RCC 7860 (cell line): ENCODE measurements around the gene MLXIP.
"Not testable (repeated sequence)": the region's sequence is repeated elsewhere in the genome, so short reads cannot be mapped to it uniquely, and the experiment has no call there.

Experiments
- DNase-seq: peaks from one replicate; pipeline ENCODE4 v3.0.0-alpha.2; 2015; ENCODE audit warnings: low spot score
- FAIRE-seq: peaks from 2 replicates; lab custom pipeline; 2012; peaks lifted over from hg19 to GRCh38; lab: Jason Lieb, UNC

Gene MLXIP, protein sequence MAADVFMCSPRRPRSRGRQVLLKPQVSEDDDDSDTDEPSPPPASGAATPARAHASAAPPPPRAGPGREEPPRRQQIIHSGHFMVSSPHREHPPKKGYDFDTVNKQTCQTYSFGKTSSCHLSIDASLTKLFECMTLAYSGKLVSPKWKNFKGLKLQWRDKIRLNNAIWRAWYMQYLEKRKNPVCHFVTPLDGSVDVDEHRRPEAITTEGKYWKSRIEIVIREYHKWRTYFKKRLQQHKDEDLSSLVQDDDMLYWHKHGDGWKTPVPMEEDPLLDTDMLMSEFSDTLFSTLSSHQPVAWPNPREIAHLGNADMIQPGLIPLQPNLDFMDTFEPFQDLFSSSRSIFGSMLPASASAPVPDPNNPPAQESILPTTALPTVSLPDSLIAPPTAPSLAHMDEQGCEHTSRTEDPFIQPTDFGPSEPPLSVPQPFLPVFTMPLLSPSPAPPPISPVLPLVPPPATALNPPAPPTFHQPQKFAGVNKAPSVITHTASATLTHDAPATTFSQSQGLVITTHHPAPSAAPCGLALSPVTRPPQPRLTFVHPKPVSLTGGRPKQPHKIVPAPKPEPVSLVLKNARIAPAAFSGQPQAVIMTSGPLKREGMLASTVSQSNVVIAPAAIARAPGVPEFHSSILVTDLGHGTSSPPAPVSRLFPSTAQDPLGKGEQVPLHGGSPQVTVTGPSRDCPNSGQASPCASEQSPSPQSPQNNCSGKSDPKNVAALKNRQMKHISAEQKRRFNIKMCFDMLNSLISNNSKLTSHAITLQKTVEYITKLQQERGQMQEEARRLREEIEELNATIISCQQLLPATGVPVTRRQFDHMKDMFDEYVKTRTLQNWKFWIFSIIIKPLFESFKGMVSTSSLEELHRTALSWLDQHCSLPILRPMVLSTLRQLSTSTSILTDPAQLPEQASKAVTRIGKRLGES

DNA sequence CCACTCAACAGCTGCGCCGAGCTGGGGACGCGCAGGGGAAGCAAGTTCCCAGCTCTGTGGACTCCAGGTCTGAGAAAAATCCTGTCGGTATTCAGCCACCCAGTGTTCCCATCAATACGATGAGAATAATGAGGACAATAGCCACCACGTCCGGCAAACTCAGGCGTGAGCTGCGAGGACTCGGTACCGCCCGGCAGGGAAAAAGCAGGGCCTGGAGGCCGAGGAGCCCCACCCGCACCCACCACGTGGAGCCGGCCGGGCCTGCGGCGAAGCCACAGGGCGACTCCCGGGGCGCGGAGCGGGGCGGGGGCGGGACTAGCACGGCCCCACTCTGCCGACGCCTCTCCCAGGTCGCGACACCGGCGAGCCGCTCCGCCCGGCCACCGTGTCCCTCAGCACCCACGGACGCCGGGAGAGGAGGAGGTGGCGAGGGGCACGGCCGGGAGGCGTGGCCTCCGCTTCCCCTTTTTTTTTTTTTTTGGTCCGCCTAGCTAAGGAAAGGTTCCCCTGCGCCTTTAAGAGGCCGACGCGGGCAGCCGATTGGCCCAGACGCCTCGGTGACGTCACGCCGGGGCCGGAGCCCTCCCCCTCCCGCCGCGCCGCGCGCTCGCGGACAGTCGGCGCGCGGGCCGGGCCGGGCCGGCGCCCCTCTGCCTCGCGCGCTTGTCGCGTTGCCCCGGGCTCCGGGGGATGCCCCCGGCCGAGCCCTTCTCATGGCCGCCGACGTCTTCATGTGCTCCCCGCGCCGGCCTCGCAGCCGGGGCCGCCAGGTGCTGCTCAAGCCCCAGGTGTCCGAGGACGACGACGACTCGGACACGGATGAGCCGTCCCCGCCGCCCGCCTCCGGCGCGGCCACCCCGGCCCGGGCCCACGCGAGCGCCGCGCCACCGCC, at the start of gene MLXIP:
TSS of gene MLXIP (plus strand) at position 616 of the 892 bp plus-strand sequence. CDS start at position 714, 98 bp downstream.
- no peak for FAIRE-seq
- peak; percentile 85 for DNase-seq

DNA sequence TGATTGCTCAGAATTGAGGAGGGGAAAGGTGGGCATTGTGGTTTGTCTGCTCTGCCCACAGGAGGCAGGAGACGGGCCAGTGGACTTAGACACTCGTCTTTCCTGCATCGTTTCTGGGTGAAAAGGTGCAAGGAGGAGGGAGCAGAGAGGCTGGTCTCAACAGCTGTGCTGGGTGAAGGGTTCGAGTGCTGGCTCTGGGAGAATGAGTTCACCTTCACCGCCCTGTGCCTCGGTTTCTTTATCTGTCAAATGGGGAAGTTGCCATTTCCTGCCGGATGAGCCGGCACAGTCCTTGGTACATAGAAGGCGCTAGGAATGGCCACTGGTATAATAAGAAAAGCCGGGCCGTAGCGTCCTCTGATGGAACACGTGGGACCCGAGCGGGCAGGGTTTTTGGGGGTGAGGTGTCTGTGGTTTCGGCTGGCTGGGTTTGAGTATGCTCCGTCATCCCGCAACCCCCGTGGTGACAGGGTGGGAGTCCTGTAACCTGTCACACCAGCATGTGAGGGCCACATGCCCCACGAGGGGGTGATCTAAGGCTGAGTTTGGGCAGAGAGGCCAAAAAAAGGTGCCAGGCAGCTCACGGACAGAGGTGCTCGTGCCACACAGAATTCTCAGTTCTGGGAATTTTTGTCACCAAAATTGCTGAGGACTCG, 49.5 kb upstream of the MLXIP start:
- DNase-seq (no peak), FAIRE-seq (no peak)

DNA sequence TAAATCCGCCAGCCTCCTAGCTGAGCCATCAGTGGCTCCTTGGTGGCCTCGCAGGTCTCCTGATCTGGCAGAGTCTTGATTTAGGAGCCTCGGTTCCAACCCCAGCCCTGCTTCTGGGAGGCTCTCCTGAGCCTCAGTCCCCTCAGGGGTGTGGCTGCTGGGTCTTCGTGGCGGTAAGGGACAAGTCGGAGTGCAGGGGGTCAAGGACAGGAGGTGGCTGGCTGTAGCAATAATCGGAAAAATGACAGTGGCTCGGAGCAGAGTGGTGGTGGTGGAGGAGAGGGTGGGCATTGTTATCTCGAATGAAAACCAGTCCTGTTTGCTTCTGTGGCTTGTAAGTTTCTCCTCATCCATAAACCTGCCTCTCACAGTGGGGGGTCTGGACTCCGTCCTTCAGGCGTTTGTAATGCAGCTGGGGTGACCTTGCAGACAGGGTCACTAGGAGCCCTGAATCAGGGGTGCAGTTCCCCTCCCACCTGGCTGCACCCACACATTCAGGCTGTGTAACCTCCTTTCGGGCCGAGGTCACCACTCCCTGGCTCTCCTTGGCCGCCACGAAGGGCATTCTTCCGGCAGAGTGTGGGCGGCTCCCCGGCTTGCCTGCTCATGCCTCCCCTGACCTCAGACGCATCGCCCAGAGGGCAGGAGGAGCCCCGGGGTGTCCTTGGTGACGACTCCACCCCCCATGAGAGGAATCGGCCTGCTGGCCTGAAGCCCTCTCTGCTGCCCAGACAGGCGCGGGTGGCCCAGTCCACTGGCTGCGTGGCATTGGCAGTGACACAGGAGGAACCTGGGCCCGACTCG, 48.7 kb upstream of the MLXIP start:
- DNase-seq (no peak), FAIRE-seq (no peak)

DNA sequence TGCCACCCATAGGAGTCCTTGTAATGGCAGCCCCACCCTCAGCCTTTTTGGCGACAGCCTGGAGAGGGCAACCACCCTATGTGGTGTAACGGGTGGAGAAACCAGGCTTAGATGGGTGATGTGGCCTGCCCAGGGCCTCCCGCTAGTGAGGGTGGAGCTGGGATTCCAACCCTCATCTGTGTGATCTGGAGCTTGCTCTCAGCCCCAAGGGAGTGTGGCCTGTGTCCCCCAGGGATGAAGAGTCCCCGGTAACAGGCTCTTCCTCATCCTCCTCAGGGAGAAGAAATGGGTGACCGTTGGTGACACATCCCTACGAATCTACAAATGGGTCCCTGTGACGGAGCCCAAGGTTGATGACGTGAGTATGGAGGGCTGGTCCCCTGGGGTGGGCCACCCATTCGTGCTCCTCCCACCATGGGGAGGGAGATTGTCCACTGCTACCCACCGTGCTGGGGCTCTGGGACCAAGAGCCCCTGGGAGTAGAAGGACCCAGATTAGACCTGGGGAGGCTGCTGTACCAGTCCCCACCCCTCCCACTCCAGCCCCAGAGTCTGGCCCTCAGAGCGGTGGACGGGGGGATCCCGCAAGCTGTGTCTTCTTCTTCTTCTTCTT, 48.0 kb upstream of the MLXIP start:
- FAIRE-seq: no peak
- DNase-seq: no peak

DNA sequence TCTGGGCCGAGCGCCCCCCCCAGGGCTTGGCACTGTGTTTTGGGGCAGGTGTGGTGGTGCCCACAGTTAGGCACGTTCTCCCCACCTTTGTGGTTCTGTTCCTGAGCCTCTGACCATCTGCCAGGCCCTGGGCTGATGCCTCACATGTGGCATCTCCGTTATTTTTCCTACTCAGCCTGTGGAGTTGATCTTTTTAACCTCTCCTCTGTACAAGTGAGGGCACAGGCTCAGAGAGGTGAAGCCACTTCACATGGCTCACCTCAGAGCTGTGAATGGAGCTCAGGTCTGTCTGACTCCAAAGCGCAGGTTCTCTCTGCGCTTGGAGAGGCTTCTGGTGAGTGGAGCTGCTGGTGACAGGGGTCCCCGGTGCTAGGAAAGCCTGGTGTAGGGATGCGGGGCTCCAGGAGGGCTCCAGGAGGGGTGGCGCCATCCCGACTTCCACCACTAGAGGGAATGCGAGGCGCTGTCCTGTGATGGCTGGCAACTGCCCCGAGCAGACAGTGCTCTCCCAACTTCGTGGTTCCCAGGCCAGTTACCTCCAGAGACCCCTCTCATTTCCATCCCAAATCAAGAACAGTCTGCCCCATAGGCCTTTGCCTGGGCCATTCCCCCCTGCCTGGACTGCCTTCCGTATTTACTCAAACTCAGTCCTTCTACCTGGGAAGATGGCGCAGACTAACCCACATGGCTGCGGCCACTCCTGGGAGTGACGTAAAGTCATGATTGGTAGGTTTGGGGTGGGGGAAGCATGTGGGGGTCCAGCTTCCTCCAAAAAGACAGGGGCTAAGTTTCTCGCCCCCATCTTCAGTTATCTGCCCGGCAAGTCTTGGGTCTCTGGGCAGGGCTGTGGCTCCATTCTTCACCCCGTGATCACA, 47.0 kb upstream of the MLXIP start:
- FAIRE-seq (no peak), DNase-seq (no peak)

DNA sequence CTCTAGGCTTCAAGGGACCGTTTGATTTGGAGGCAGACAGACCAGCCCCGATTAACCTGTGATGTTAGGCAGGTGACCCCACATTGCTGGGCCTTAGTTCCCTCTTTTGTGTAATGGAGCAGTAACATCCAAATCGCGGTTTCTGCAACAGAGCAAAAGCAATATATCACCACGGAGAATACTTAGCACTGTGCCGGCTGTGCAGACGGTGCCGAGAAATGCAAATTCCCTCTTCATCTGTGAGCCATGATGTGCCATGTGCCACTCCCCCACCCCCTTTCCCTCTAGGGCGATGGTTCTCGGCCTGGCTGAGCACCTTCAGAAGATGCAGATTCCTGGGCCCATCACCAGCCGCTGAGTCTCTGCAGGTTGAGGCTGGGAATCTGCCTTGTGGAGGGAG, 46.0 kb upstream of the MLXIP start:
- FAIRE-seq (no peak), DNase-seq (no peak)

DNA sequence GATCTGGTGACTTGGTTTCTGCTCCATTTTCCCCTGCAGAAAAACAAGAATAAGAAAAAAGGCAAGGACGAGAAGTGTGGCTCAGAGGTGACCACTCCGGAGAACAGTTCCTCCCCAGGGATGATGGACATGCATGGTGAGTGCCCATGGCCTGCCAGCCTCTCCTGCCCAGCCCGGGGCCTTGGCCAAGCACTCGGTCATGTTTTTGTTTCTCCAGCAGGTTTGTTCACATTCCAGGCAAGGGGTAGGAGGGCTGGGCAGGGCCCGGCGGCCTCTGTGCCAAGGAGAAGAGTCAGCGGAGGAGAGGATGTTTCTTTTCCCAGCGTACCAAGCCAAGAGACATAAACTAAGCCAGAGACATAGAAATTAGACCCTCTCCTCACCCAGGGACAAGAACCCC, 43.3 kb upstream of the MLXIP start:
- FAIRE-seq: no peak
- no peak for DNase-seq

DNA sequence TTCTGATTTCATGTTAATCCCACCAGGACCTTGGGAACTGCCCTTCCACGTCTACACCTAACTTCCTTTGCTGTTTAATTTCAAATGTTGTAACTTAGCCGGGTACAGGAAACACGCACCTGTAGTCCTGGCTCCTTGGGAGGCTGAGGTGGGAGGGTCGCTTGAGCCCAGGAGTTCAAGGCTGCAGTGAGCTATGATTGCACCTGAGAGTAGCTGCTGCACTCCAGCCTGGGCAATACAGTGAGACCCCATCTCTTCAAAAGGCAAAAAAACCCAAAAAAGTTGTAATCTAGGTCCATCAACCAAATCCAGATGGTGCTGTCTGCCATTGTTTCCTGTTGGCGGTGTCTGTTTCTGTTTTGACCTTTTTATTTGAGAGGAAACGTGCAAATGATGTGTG, 42.4 kb upstream of the MLXIP start:
- no peak for FAIRE-seq
- DNase-seq: no peak

DNA sequence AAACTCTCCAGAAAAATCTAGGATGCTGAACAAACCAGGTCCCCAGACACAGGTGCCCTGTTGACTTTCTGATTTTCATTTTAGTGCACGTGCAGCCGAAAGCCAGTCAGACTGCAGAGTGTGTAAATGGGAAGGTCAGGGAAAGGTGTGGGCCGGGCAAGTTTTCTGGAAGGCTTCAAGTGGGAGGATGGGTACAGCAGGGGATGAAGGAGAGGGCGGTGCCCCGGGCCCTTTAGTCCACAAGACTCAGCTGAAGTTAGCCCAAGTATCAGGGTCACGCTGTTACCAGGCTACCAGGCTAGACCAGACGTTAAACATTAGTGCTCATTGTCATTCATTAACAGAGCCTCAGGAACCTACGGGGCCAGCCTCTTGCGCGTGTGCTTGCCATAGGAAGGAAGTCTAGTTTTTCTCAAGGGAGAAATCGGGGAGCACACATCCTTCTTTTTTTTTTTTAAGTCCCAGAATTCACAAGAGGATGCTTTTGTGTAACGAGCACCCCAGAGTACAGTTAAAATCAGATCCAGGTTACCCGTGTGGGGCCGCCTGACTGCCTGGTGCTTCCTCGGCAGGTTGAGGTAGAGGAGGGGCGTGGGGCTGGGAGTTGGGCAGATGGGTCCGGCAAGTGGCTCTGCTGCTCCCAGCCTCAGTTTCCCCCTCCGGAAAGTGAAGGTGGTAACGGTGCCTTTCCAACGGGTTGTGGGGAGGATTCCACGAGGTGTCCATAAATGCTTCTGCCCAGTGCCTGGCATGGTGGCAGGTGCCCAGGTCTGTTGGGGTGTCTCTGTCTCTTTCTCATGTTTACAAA, 37.8 kb upstream of the MLXIP start:
- DNase-seq (peak; percentile 87), FAIRE-seq (peak; percentile 93)

DNA sequence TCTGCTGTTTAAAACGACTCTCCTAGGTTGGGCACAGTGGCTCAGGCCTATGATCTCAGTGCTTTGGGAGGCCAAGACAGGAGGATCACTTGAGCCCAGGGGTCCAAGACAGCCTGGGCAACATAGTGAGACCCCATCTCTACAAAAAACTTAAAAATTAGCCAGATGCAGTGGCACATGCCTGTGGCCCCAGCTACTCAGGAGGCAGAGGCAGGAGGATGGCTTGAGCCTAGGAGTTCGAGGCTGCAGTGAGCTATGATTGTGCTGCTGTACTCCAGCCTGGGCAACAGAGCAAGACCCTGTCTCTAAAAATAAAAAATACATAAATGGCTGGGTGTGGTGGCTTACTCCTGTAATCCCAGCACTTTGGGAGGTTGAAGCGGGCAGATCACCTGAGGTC, 37.1 kb upstream of the MLXIP start:
- not testable (repeated sequence) for FAIRE-seq, DNase-seq

DNA sequence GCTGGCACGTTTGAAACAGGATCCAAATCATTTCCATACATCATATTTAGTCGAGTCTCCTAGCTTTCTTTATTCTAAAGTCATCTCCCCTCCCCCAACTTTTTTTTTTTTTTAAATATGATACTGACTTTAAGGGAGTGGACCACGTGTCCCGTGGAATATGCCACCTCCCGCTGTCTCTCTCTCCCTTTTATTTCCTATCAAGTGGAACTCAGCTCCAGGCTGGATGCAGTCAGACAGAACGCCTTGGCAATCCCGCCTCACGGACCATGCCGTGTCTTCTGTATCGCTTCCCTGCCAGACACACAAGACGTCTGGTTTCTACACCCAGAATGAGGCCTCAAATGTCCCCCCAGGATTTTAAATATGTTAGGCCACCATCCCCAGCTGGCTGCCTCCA, 35.6 kb upstream of the MLXIP start:
- DNase-seq (no peak), FAIRE-seq (no peak)

DNA sequence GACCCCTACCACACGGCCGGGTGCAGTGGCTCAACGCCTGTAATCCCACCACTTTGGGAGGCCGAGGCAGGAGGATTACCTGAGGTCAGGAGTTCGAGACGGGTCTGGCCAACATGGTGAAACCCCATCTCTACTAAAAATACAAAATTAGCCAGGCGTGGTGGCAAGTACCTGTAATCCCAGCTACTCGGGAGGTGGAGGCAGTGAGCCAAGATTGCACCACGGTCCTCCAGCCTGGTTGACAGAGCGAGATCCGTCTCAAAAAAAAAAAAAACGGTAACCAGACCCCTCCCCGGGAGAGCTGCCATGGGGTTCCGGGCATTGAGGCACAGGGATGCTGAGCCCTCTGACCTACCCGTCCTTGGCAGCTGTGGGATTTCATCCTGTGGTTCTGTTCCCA, 35.1 kb upstream of the MLXIP start:
- FAIRE-seq: no peak
- DNase-seq: no peak

DNA sequence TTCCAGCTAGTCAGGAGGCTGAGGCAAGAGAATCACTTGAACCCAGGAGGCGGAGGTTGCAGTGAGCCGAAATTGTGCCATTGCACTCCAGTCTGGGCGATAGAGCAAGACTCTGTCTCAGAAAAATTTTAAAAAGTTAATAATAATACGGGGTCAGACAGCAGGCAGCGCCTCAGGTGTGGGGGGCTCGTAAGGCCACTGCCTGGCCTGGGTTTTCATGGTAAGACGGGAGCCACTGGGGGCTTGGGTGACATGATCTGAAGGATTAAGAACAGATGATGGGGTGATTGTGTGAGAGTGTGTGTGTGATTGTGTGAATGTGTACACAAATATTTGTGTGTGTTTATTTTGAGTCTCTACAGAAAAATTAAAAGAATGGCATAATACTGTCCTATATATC, 33.3 kb upstream of the MLXIP start:
- FAIRE-seq (no peak), DNase-seq (no peak)

DNA sequence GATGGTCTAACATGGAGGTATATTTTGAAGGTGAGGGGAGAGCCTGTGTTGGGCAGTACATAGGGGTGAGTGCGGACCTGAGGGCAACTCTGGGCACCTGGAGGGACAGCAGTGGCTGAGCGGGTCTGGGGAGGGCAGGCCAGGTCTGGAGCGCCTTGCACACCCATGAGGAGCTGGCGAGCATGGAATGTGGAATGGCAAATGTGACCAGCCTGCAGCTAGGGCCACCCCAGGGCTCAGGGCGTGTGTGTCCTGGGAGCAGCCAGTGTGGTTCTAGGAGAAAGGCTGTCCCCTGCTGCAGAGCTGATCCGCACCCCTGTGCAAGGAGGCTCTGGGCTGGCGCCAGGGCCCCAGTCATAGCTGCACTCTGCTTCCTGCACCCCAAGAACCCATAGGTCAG, 32.4 kb upstream of the MLXIP start:
- no peak for DNase-seq
- FAIRE-seq: no peak

DNA sequence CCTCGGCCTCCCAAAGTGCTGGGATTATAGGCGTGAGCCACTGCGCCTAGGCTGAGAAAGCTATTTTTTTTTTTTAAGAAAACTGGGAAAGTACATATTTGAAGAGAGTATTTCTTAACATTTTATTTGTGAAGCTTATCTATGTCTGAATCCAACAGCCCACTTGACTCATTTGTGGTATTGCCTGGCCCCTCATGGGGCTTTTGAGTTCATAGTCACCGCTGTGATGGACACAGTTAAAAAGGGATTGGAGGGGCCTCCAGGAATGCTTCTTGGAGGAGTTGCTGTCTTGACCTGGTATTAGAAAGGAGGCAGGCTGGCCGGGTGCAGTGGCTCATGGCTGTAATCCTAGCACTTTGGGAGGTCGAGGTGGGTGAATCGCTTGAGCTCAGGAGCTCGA, 30.4 kb upstream of the MLXIP start:
- FAIRE-seq (no peak), DNase-seq (peak; percentile 57)

DNA sequence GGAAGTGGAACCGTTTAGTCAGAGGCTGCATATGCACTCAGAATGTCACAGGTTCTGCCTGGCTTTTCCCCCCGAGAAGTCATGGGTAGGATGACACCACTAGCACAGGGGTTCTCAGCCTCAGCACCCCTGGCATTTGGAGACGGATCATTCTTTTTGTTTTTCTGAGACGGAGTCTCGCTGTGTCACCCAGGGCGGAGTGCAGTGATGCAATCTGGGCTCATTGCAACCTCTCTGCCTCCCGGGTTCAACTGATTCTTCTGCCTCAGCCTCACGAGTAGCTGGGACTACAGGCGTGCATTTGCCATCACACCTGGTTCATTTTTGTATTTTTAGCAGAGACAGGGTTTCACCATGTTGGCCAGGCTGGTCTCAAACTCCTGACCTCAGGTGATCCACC, 28.7 kb upstream of the MLXIP start:
- FAIRE-seq (no peak), DNase-seq (no peak)

DNA sequence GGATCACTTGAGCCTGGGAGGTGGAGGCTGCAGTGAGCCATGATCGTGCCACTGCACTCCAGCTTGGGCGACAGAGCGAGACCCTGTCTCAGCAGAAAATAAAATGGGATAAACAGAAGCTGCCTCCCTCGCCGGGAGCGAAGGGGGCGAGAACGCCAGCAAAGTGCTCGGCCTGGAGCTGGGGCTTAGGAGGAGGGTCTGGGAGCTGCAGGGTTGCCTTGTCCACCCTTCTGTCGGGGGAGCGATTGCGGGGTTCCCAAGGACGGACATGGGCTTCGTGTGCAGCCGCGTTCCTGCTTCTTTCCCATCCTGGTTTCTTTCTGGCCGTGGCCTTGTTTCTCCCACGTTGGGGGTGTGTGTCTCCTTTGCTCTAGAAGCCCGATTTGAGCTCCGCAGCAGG, 27.9 kb upstream of the MLXIP start:
- no peak for DNase-seq
- FAIRE-seq: no peak
